WTC11 (cell line): Measurements from ENCODE around the gene TEN1.

ENCODE experiments used
- CTCF ChIP-seq: fragments of 200-600 bp; IDR thresholded peaks from 2 replicates; pipeline ENCODE4 v1.8.0; 2022; ENCODE audit warnings: antibody characterized with exemption
- ELF4 ChIP-seq: sonication (generic); formaldehyde crosslinking; IDR thresholded peaks from 2 replicates; pipeline ENCODE4 v1.8.1; 2022; ENCODE audit warnings: low read depth, mild to moderate bottlenecking, moderate library complexity, missing genetic modification reagents
- JAZF1 ChIP-seq: fragments of 250-450 bp; sonication (Bioruptor Pico); IDR thresholded peaks from 2 replicates; pipeline ENCODE4 v1.9.0; 2021; ENCODE audit warnings: moderate library complexity, mild to moderate bottlenecking, inconsistent platforms
- USF1 ChIP-seq: sonication (generic); formaldehyde crosslinking; IDR thresholded peaks from 2 replicates; pipeline ENCODE4 v1.8.0; 2022; ENCODE audit warnings: mild to moderate bottlenecking, missing genetic modification reagents
- USF2 ChIP-seq: sonication (generic); formaldehyde crosslinking; IDR thresholded peaks from 2 replicates; pipeline ENCODE4 v1.8.1; 2023; ENCODE audit warnings: mild to moderate bottlenecking, missing genetic modification reagents, moderate library complexity
- ZNF425 ChIP-seq: fragments of 250-450 bp; sonication (Bioruptor Pico); conservative IDR thresholded peaks from 2 replicates; pipeline ENCODE4 v1.9.0; 2021; ENCODE audit warnings: mild to moderate bottlenecking

- TF ChIP-seq USF2 (CRISPR knock-in tag) (no peak), CTCF (no peak), USF1 (no peak), ZNF425 (CRISPR knock-in tag) (no peak), JAZF1 (CRISPR knock-in tag) (no peak), ELF4 (CRISPR knock-in tag) (no peak)
These were observed 15.8 kb downstream of the TEN1 start for GRCh38 chr17:75994802-75995370.
